Fibroblast of gingiva (primary cell): Measurements from ENCODE around the gene TTK.

Experiments
- DNase-seq: peaks from one replicate; pipeline ENCODE4 v3.0.0-alpha.2; 2011; ENCODE audit warnings: low read depth

Gene TTK

DNA sequence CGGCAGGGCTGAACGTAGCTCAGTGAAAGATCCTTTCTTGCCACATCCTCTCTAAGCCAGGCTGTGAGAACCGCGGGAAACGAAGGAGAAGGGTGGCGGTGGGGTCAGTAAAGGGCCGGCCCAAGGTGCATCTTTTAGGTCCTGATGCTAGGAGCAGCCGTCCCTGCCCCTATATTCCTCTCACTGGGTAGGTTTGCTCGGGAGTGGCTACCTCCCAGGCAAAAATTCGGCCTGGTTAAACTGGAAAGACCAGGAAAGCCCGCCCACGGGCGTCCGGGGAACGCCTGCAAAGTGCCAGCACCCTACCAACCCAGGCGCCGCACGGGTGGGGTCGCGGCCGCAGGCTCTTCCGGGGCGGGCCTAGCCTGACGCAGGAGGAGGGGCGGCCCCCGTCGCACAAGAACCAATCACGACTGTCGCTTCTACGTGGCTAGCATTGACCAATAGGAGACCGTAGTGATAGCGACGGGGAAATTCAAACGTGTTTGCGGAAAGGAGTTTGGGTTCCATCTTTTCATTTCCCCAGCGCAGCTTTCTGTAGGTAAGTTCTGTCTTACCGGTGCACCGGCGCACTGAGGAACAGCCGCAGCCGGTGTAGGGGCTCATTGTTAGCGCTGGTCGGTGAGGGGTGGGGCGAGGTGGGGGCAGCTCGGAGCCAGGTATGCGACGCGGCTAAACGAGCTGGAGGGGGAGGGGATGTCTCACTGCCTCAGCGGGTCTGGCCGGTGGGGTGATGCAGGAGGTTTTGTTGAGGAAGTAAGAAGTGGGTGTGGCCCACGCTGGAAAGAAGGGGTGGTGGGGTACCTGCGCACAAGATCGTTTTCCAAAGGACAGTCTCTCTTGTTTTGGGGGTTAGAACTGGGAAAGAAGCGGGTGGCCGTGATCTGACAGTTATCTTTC, at the start of gene TTK:
TSS of gene TTK (plus strand) at position 477 of the 900 bp plus-strand sequence. CDS start 1,195 bp downstream, outside the sequence.
- peak; percentile 97 for DNase-seq

DNA sequence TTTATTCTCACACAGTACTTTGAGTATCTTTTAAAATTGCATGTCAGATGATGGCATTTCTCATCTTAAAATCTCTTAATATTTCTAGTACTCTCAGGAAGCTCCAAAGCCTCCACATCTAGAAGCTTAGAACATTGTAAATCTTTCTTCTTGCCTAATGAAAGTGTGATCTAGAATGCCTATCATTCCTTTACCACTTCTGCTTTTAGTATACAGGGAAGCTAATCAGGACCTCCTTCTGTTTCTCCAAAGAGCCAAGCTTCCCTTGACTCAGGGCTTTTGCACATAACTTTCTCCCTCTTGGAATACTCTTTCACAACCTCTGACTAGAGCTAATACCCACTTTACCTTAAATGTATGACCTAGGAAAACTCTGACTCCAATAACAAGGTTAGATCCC, 49.6 kb upstream of the TTK start:
- no peak for DNase-seq

DNA sequence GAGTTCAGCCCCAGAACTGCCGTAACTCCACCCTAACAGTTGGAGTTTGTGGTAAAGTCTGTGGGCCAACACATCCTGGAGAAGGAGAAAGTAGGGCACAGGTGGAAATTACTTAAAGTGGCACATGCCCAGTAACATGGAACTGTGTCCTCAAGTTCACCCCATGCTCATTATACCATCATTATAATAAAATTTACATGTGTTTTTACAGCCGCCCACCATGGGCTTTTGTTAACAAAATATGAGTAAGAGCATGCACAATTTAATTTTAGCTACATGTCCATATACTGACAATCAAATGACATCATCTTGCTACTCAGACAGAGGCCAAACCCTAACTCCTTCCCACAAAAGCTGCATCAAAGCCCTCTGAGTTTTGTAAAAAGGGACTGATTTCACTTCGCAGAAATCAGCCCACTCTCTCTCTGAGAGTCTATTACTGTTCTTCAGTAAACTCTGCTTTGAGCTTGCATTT, 39.8 kb upstream of the TTK start:
- DNase-seq, result no peak

DNA sequence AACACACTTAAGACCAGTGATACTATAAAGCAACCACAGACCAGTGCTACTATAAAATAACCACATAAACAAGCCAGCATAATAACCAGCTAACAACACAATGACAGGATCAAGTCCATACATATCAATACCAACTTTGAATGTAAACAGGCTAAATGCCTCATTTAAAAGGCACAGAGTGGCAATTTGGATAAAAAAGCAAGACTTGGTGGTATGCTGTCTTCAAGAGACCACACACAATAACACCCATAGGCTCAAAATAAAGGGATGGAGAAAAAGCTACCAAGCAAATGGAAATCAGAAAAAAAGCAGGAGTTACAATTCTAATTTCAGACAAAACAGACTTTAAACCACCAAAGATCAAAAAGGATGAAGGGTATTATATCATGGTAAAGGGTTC, 37.3 kb upstream of the TTK start:
- no peak for DNase-seq

- DNase-seq, result no peak
Observed at GRCh38 chr6:79969784-79970183, 34.7 kb upstream of the TTK start.

GRCh38 chr6:79971193-79971592, 33.3 kb upstream of the TTK start:
- no peak for DNase-seq

DNA sequence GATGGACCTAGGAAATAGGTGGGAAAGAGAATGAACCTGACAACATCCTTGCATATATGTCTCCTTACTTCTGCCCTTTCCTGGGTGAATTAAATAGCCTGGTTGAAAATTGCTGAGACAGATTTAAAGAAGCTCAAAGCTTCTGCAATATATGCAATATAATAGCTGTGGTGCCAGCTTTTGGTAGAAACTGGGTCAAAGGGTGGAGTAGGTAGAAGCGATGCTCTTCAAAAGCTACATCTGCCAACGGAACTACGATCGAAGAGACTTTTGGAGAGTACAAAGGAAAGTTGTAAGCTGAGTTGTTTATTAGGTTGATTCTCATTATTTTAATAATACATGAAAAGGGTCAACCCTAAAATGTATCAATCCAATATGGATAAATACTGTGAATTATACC, 22.8 kb upstream of the TTK start:
- DNase-seq, result no peak

- DNase-seq, result peak; percentile 1
Observed at GRCh38 chr6:79984261-79984660, 20.2 kb upstream of the TTK start.

DNA sequence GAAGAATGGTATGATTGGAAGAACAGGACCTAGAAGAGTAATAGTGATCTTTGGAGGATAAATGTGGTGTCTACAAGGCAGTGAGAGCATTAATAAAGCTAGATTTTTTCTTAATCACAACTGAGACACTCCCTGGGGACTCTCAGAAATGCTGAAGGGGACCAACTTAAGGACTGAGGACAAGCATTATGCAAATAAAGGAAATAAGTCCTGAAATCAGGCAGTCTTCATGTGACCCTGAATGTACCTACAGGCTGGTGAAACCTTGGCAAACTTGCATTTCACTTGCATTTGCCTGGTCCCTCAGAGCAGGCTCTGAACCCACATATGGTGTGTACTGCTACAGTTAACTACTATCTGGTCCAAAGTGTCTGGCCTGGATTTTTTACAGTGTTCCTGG, 19.3 kb upstream of the TTK start:
- no peak for DNase-seq

DNA sequence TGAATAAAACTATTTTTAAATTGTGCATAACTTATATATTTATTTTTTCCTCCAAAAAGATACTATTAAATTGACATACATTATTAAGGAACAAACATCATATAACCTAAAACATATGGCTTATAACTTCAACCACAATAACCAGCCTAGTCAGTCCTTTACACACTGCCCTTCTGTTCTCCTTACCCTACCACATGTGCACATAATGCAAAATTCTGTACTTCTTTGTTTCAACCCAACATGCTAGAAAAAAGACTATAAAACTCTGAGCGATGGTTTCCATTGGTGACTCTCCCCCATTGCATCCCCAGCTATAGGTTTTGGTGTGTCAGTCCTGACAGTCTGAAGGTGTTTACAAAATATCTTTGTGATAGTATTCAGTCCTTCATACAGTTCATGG, 14.8 kb upstream of the TTK start:
- no peak for DNase-seq

GRCh38 chr6:79993012-79993910, 11.2 kb upstream of the TTK start:
- DNase-seq, result no peak

- DNase-seq, result no peak
Observed at GRCh38 chr6:79993911-79994309, 10.5 kb upstream of the TTK start.

- no peak for DNase-seq
Observed at GRCh38 chr6:79997728-79998127, 6.7 kb upstream of the TTK start.

DNA sequence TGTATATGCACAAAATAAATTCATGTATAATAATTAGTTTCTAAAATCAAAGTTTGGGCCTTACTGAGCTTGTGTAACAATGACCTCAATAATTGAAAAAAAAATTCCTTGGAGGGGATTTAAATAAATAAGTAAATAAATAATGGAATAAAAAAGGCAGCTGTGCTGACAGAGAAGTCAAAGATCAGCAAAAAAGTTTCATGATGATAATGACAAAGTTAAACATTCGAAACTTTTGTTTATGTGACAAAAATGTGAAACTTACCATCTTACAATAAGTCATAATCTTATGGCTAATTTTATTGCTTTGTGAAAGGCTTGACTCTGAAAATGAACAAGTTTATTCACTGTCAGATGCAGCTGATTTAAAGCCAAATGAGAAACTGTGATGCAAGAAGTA, 3.1 kb upstream of the TTK start:
- DNase-seq, result no peak

DNA sequence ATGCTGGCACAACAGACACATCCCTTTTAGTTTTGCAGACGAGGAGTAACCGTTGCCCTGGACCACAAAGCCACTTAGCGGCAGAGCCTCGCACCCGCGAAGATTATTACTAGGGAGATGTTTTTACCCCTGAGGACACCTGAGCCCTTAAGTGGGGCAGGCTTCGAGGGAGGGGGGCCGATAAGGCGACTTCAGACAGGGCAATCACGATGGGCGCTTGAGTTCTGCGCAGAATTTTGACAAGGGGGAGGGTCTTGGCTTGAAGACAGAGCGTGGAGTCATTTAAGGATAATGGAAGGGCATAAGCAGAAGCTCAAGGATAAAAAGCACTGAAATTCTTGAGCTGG, 650 bp upstream of the TTK start:
- peak; percentile 49 for DNase-seq

GRCh38 chr6:80005406-80005805, 957 bp downstream of the TTK start:
- no peak for DNase-seq

GRCh38 chr6:80006541-80006940, 2.1 kb downstream of the TTK start:
- DNase-seq, result no peak

- no peak for DNase-seq
Observed at GRCh38 chr6:80009531-80009930, 5.1 kb downstream of the TTK start.

- DNase-seq, result no peak
Observed at GRCh38 chr6:80010288-80010687, 5.8 kb downstream of the TTK start.

DNA sequence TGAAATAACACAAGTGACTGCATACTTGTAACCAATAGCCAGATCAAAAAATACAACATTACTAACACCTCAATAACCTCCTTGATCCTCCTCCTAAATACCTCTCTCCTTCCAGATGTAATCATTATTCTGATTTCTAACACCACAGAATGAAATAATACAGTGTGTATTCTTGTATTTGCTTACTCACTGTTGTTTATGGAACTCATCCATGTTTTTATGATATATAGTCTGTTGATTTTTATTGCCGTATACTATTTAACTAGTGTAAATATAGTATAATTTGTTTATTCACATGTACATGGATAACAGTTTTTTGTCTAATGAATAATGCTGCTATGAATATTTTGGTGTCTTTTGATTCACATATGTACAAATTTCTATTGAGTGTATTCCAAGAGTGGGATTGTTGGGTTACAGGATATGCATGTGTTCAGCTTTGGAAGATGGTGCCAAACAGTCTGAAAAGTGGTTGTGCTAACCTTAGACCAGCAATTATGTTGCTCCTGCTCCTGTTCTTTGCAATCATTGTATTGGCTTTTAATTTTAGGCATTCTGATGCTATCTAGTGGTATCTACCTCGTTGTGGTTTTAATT, 11.5 kb downstream of the TTK start:
- no peak for DNase-seq

- DNase-seq, result no peak
Observed at GRCh38 chr6:80020381-80021120, 16.1 kb downstream of the TTK start.

- DNase-seq, result no peak
Observed at GRCh38 chr6:80021131-80021530, 16.7 kb downstream of the TTK start.
